Liver (tissue), 9 donors: ENCODE measurements around the gene MAP3K13. TPM values are rescaled to one million over a fixed set of nuclear protein-coding genes. Genes with fewer than 3 reads are reported as not detected.

Experiments used
- DNase-seq: peaks from one replicate; pipeline ENCODE4 v3.0.0-alpha.2; 2017; ENCODE audit warnings: low spot score
- H3K27ac ChIP-seq, 2 donors: one replicate each; pipeline ENCODE4 v1.7.0; 2013; ENCODE audit warnings: inconsistent platforms in 2 of 2, low read length in 2 of 2, control low read depth in 1 of 2, low read depth in 1 of 2, mild to moderate bottlenecking in 1 of 2
- H3K27me3 ChIP-seq, 4 donors: one replicate each; pipeline versions ENCODE4 v1.6.1 to v1.7.0; 2013; ENCODE audit warnings: low read length in 3 of 4, inconsistent platforms in 1 of 4, mild to moderate bottlenecking in 1 of 4, moderate library complexity in 1 of 4; ENCODE audit not compliant: control insufficient read depth in 4 of 4, insufficient read depth in 4 of 4
- H3K36me3 ChIP-seq, 4 donors: one replicate each; pipeline versions ENCODE4 v1.6.1 to v1.7.0; 2013; ENCODE audit warnings: low read length in 3 of 4, mild to moderate bottlenecking in 3 of 4, low read depth in 1 of 4, moderate library complexity in 1 of 4; ENCODE audit not compliant: control insufficient read depth in 4 of 4, insufficient read depth in 3 of 4
- H3K4me1 ChIP-seq, 4 donors: one replicate each; pipeline versions ENCODE4 v1.6.1 to v1.7.0; 2013; ENCODE audit warnings: low read length in 3 of 4, mild to moderate bottlenecking in 3 of 4, moderate library complexity in 1 of 4; ENCODE audit not compliant: control insufficient read depth in 4 of 4, insufficient read depth in 4 of 4
- H3K4me3 ChIP-seq, 3 donors: one replicate each; pipeline versions ENCODE4 v1.6.1 to v1.7.0; 2013; ENCODE audit warnings: low read length in 3 of 3, control low read depth in 1 of 3, low read depth in 1 of 3, mild to moderate bottlenecking in 1 of 3
- H3K9ac ChIP-seq, 2 donors: one replicate each; pipeline ENCODE4 v1.7.0; 2013; ENCODE audit warnings: low read length in 2 of 2, mild to moderate bottlenecking in 2 of 2, moderate library complexity in 2 of 2, control low read depth in 1 of 2, low read depth in 1 of 2
- H3K9me3 ChIP-seq, 4 donors: one replicate each; pipeline versions ENCODE4 v1.6.1 to v1.7.0; 2013; ENCODE audit warnings: low read length in 3 of 4; ENCODE audit not compliant: control insufficient read depth in 4 of 4
- ATF3 ChIP-seq: IDR thresholded peaks from 2 replicates; pipeline ENCODE4 v1.6.1; 2016; ENCODE audit warnings: antibody characterized with exemption
- CTCF ChIP-seq: fragments of 150-350 bp; IDR thresholded peaks from 2 replicates; pipeline ENCODE4 v1.5.1; 2017; ENCODE audit warnings: improper control_type of control experiment, low read depth, low read length; ENCODE audit not compliant: missing input control
- EGR1 ChIP-seq, 2 donors: IDR thresholded peaks; 2 replicates each; pipeline ENCODE4 v1.6.1; 2016 to 2018; ENCODE audit warnings: antibody characterized with exemption in 2 of 2, low read depth in 2 of 2
- FOXA1 ChIP-seq: IDR thresholded peaks from 2 replicates; pipeline ENCODE4 v1.6.1; 2016; ENCODE audit warnings: antibody characterized with exemption
- FOXA2 ChIP-seq: IDR thresholded peaks from 2 replicates; pipeline ENCODE4 v1.6.1; 2016; ENCODE audit warnings: antibody characterized with exemption
- GABPA ChIP-seq, 2 donors: IDR thresholded peaks in 1 of 2; conservative IDR thresholded peaks in 1 of 2; 2 replicates each; pipeline ENCODE4 v1.6.1; 2016; ENCODE audit warnings: antibody characterized with exemption in 2 of 2, mild to moderate bottlenecking in 1 of 2, moderate library complexity in 1 of 2
- HNF4A ChIP-seq, 2 donors: conservative IDR thresholded peaks; 2 replicates each; pipeline ENCODE4 v1.6.1; 2016; ENCODE audit warnings: antibody characterized with exemption in 2 of 2, mild to moderate bottlenecking in 2 of 2
- HNF4G ChIP-seq: IDR thresholded peaks from 2 replicates; pipeline ENCODE4 v1.6.1; 2016; ENCODE audit warnings: antibody characterized with exemption
- JUND ChIP-seq, 2 donors: IDR thresholded peaks; 2 replicates each; pipeline ENCODE4 v1.6.1; 2016; ENCODE audit warnings: antibody characterized with exemption in 2 of 2
- MAX ChIP-seq: IDR thresholded peaks from 2 replicates; pipeline ENCODE4 v1.6.1; 2016; ENCODE audit warnings: antibody characterized with exemption
- NR2F2 ChIP-seq: IDR thresholded peaks from 2 replicates; pipeline ENCODE4 v1.6.1; 2016; ENCODE audit warnings: antibody characterized with exemption
- RAD21 ChIP-seq, 2 donors: IDR thresholded peaks; 2 replicates each; pipeline ENCODE4 v1.6.1; 2016; ENCODE audit warnings: antibody characterized with exemption in 2 of 2, mild to moderate bottlenecking in 2 of 2
- REST ChIP-seq: IDR thresholded peaks from 2 replicates; pipeline ENCODE4 v1.6.1; 2016; ENCODE audit warnings: antibody characterized with exemption, mild to moderate bottlenecking
- RXRA ChIP-seq, 2 donors: IDR thresholded peaks; 2 replicates each; pipeline ENCODE4 v1.6.1; 2017 to 2018; ENCODE audit warnings: antibody characterized with exemption in 2 of 2, mild to moderate bottlenecking in 1 of 2
- SP1 ChIP-seq: IDR thresholded peaks from 2 replicates; pipeline ENCODE4 v1.6.1; 2018; ENCODE audit warnings: antibody characterized with exemption, mild to moderate bottlenecking
- TAF1 ChIP-seq: conservative IDR thresholded peaks from 2 replicates; pipeline ENCODE4 v1.6.1; 2016; ENCODE audit warnings: antibody characterized with exemption, mild to moderate bottlenecking
- YY1 ChIP-seq: IDR thresholded peaks from 2 replicates; pipeline ENCODE4 v1.6.1; 2016; ENCODE audit warnings: antibody characterized with exemption, mild to moderate bottlenecking
- ZBTB33 ChIP-seq: IDR thresholded peaks from 2 replicates; pipeline ENCODE4 v1.6.1; 2016; ENCODE audit warnings: antibody characterized with exemption
- WGBS: extraction: QIAGEN DNeasy Blood & Tissue Kit; methylation state at CpG from one replicate; pipeline ENCODE4 v1.1.7; 2013; 5-methylcytosine and 5-hydroxymethylcytosine counted together
- polyA plus RNA-seq, 2 donors: library from polyadenylated mRNA; stranded (reverse) in 1 of 2; unstranded in 1 of 2; fragments of 200-250 nt in 1 of 2; fragments of >200 nt in 1 of 2; fragmentation: Nextera tagmentation in 1 of 2; extraction: Ambion mirVana in 1 of 2; gene quantifications; one replicate each; pipeline versions ENCODE4 v1.2.1 to v1.2.3, GENCODE V29; 2013 to 2015
- total RNA-seq, 2 donors: library from RNA; depleted of rRNA; stranded (reverse); fragments of >200 nt; gene quantifications; one replicate each; pipeline ENCODE4 v1.2.3, GENCODE V29; 2014
- donor health status: healthy.
- donor health status: healthy.
- donor health status: healthy.
- donor health status: healthy.
- donor health status: healthy.

MAP3K13 gene
- total and polyA plus RNA-seq, 4 donors = 11.3 to 38.1 (median 26.5) TPM

GRCh38 chr3:185328324-185329004 lies 34.5 kb upstream of the MAP3K13 start:
- TF ChIP-seq REST (peak; percentile 87), FOXA2 (peak; percentile 59), MAX (peak; percentile 83), ATF3 (peak; percentile 46), JUND (IDR thresholded peaks at IDR 0.05) (peak; percentile 12 to 74), RAD21 (IDR thresholded peaks at IDR 0.05) (peak; percentile 17 to 44), HNF4A (conservative IDR thresholded peaks at IDR 0.05) (peak; percentile 88 to 91), EGR1 (IDR thresholded peaks at IDR 0.05; ENCODE audit: low read depth in 2 of 2) (no peak), FOXA1 (peak; percentile 32), TAF1 (peak; percentile 99), NR2F2 (no peak), YY1 (peak; percentile 74), ZBTB33 (peak; percentile 69), CTCF (no peak), HNF4G (peak; percentile 75), SP1 (peak; percentile 76), RXRA (IDR thresholded peaks at IDR 0.05) (peak; percentile 70 to 81), GABPA (IDR thresholded peaks at IDR 0.05 in 1 of 2, conservative IDR thresholded peaks at IDR 0.05 in 1 of 2) (no peak)
- Histone ChIP-seq H3K36me3 (no peaks in the 10 kb centered on the region), H3K9me3 (no peaks in the 10 kb centered on the region), H3K27ac (peak overlapping the region; percentile 58 to 72), H3K27me3 (no peaks in the 10 kb centered on the region), H3K4me1 (peaks cover 0 to 24% (median 16%) of the 10 kb centered on the region in 4 donors), H3K4me3 (peak overlapping the region; percentile 53 to 74 (median 59)), H3K9ac (peak overlapping the region; percentile 59 to 72)
- WGBS = 27% methylated on average over 10 of the region's 10 CpGs
- DNase-seq = peak; percentile 53
